Astrocyte of the cerebellum (primary cell): ENCODE measurements around the gene AMBRA1.
"Not testable (repeated sequence)": the region's sequence is repeated elsewhere in the genome, so short reads cannot be mapped to it uniquely, and the experiment has no call there.

ENCODE experiments used
- DNase-seq: peaks from one replicate; pipeline ENCODE4 v3.0.0-alpha.2; 2011; ENCODE audit warnings: low read depth
- H3K4me3 ChIP-seq: 2 replicates; pipeline ENCODE4 v1.5.1; 2011; ENCODE audit warnings: mild to moderate bottlenecking, low read depth, low read length, moderate library complexity
- CTCF ChIP-seq: IDR thresholded peaks from 2 replicates; pipeline ENCODE4 v1.5.1; 2012; ENCODE audit warnings: low read length, low read depth, moderate library complexity, mild to moderate bottlenecking; ENCODE audit errors: missing control alignments
- in situ Hi-C: cut with HindIII; loops from 2 replicates; pipeline ENCODE4 v1.10.0; 2017; ENCODE audit warnings: low sequenced_read_pairs

The AMBRA1 gene

GRCh38 chr11:46521961-46522681 lies 71.7 kb downstream of the AMBRA1 start:
- peak; percentile 63 for DNase-seq
- peak; percentile 51 for TF ChIP-seq CTCF
- H3K4me3 ChIP-seq = no peak overlapping the region
- in situ Hi-C loops = no loop called here

- in situ Hi-C loops = no loop called here
- peak; percentile 68 for DNase-seq
Observed at GRCh38 chr11:46520971-46521745, 72.7 kb downstream of the AMBRA1 start.

GRCh38 chr11:46519351-46519750 lies 74.5 kb downstream of the AMBRA1 start:
- no peak for DNase-seq
- no peak for TF ChIP-seq CTCF
- H3K4me3 ChIP-seq = no peak overlapping the region
- in situ Hi-C loops = no loop called here

More at GRCh38 chr11:46520971-46521745, 72.7 kb downstream of the AMBRA1 start:
- H3K4me3 ChIP-seq = no peak overlapping the region
- TF ChIP-seq CTCF = peak; percentile 4

- DNase-seq, in situ Hi-C loops, H3K4me3 ChIP-seq: not testable (repeated sequence)
Observed at GRCh38 chr11:46518928-46519327, 74.9 kb downstream of the AMBRA1 start.

GRCh38 chr11:46514370-46514769 lies 79.5 kb downstream of the AMBRA1 start:
- no peak for TF ChIP-seq CTCF
- H3K4me3 ChIP-seq = no peak overlapping the region
- in situ Hi-C loops = no loop called here
- no peak for DNase-seq

- peak; percentile 44 for DNase-seq
- in situ Hi-C loops = no loop called here
- TF ChIP-seq CTCF = no peak
- no peak overlapping the region for H3K4me3 ChIP-seq
Observed at GRCh38 chr11:46513934-46514342, 79.9 kb downstream of the AMBRA1 start.
